Chondrocyte (in vitro differentiated cells): ENCODE data around the gene GNB2. TPM values are rescaled to one million over a fixed set of nuclear protein-coding genes. Genes with fewer than 3 reads are reported as not detected.
A peak's percentile ranks its signal among the peaks of the same experiment; 100 is the strongest.
"Not testable (repeated sequence)": the region's sequence is repeated elsewhere in the genome, so short reads cannot be mapped to it uniquely, and the experiment has no call there.

Experiments used
- DNase-seq: peaks from one replicate; pipeline ENCODE4 v3.0.0; 2021; ENCODE audit warnings: mixed read lengths, low spot score
- H3K27ac Mint-ChIP-seq: one replicate; pipeline ENCODE4 v1.8.0; 2021; ENCODE audit warnings: mild to moderate bottlenecking, moderate library complexity, mixed read lengths; ENCODE audit not compliant: unreplicated experiment
- H3K27me3 Mint-ChIP-seq: 2 replicates; pipeline ENCODE4 v1.8.0; 2021; ENCODE audit warnings: low read depth, mixed read lengths
- H3K36me3 Mint-ChIP-seq: 2 replicates; pipeline ENCODE4 v1.8.0; 2021; ENCODE audit warnings: low read depth, mixed read lengths
- H3K4me1 Mint-ChIP-seq: 2 replicates; pipeline ENCODE4 v1.8.0; 2021; ENCODE audit warnings: low read depth, mild to moderate bottlenecking, mixed read lengths
- H3K4me3 Mint-ChIP-seq: one replicate; pipeline ENCODE4 v1.8.0; 2021; ENCODE audit warnings: mild to moderate bottlenecking, moderate library complexity, mixed read lengths; ENCODE audit not compliant: unreplicated experiment
- H3K9me3 Mint-ChIP-seq: 2 replicates; pipeline ENCODE4 v1.8.0; 2021; ENCODE audit warnings: low read depth, mixed read lengths
- total RNA-seq: library from RNA; stranded (reverse); gene quantifications from 3 replicates; pipeline ENCODE4 v1.2.1, GENCODE V29; 2021
- TF ChIP-seq, protein P1 (sequence below): fragments of 200-600 bp; sonication (generic); IDR thresholded peaks from 2 replicates; pipeline ENCODE4 v1.5.0; 2021; ENCODE audit warnings: antibody characterized with exemption, mild to moderate bottlenecking, moderate library complexity

GNB2 gene
- total RNA-seq, 1 donor from 2014 or later: 202 TPM

DNA sequence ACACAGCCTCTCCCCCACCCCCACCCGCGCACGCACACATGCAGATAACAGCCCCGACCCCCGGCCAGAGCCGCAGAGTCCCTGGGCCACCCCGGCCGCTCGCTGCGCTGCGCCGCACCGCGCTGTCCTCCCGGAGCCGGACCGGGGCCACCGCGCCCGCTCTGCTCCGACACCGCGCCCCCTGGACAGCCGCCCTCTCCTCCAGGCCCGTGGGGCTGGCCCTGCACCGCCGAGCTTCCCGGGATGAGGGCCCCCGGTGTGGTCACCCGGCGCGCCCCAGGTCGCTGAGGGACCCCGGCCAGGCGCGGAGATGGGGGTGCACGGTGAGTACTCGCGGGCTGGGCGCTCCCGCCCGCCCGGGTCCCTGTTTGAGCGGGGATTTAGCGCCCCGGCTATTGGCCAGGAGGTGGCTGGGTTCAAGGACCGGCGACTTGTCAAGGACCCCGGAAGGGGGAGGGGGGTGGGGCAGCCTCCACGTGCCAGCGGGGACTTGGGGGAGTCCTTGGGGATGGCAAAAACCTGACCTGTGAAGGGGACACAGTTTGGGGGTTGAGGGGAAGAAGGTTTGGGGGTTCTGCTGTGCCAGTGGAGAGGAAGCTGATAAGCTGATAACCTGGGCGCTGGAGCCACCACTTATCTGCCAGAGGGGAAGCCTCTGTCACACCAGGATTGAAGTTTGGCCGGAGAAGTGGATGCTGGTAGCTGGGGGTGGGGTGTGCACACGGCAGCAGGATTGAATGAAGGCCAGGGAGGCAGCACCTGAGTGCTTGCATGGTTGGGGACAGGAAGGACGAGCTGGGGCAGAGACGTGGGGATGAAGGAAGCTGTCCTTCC, 47.3 kb downstream of the GNB2 start:
- Mint-ChIP-seq H3K4me1 (peaks cover 13% of the 10 kb centered on the region), H3K9me3 (peaks cover 14% of the 10 kb centered on the region), H3K36me3 (peaks cover 8% of the 10 kb centered on the region), H3K4me3 (peak overlapping the region; percentile 16), H3K27ac (no peak overlapping the region), H3K27me3 (peaks cover 28% of the 10 kb centered on the region)
- TF ChIP-seq, protein P1, sequence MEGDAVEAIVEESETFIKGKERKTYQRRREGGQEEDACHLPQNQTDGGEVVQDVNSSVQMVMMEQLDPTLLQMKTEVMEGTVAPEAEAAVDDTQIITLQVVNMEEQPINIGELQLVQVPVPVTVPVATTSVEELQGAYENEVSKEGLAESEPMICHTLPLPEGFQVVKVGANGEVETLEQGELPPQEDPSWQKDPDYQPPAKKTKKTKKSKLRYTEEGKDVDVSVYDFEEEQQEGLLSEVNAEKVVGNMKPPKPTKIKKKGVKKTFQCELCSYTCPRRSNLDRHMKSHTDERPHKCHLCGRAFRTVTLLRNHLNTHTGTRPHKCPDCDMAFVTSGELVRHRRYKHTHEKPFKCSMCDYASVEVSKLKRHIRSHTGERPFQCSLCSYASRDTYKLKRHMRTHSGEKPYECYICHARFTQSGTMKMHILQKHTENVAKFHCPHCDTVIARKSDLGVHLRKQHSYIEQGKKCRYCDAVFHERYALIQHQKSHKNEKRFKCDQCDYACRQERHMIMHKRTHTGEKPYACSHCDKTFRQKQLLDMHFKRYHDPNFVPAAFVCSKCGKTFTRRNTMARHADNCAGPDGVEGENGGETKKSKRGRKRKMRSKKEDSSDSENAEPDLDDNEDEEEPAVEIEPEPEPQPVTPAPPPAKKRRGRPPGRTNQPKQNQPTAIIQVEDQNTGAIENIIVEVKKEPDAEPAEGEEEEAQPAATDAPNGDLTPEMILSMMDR: no peak
- no peak for DNase-seq

DNA sequence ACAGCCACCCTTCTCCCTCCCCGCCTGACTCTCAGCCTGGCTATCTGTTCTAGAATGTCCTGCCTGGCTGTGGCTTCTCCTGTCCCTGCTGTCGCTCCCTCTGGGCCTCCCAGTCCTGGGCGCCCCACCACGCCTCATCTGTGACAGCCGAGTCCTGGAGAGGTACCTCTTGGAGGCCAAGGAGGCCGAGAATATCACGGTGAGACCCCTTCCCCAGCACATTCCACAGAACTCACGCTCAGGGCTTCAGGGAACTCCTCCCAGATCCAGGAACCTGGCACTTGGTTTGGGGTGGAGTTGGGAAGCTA, 47.9 kb downstream of the GNB2 start:
- Mint-ChIP-seq H3K27ac (no peak overlapping the region), H3K36me3 (peaks cover 8% of the 10 kb centered on the region), H3K4me1 (peaks cover 18% of the 10 kb centered on the region), H3K4me3 (no peak overlapping the region), H3K9me3 (peaks cover 14% of the 10 kb centered on the region), H3K27me3 (peaks cover 28% of the 10 kb centered on the region)
- TF ChIP-seq, protein P1: no peak
- no peak for DNase-seq

DNA sequence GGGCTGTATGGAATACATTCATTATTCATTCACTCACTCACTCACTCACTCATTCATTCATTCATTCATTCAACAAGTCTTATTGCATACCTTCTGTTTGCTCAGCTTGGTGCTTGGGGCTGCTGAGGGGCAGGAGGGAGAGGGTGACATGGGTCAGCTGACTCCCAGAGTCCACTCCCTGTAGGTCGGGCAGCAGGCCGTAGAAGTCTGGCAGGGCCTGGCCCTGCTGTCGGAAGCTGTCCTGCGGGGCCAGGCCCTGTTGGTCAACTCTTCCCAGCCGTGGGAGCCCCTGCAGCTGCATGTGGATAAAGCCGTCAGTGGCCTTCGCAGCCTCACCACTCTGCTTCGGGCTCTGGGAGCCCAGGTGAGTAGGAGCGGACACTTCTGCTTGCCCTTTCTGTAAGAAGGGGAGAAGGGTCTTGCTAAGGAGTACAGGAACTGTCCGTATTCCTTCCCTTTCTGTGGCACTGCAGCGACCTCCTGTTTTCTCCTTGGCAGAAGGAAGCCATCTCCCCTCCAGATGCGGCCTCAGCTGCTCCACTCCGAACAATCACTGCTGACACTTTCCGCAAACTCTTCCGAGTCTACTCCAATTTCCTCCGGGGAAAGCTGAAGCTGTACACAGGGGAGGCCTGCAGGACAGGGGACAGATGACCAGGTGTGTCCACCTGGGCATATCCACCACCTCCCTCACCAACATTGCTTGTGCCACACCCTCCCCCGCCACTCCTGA, 49.1 kb downstream of the GNB2 start:
- no peak overlapping the region for H3K4me3 Mint-ChIP-seq

DNA sequence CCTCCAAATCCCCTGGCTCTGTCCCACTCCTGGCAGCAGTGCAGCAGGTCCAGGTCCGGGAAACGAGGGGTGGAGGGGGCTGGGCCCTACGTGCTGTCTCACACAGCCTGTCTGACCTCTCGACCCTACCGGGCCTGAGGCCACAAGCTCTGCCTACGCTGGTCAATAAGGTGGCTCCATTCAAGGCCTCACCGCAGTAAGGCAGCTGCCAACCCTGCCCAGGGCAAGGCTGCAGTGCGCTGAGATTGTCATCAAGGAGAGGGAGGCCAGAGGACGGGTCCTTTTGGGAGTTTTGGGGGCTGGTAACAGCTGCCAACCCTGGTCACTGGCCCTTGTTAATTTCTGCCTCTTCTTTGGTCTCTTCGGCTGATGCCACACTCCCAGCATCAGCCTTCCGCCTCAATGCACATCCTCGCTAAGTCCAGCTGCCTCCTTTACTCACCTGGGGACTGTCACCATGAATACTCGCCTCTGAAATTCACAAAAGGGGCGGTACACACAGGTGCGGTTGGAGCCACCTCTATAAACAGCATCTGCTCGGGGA, 50.3 kb downstream of the GNB2 start:
- Mint-ChIP-seq H3K4me1 (peaks cover 25% of the 10 kb centered on the region), H3K4me3 (no peak overlapping the region), H3K9me3 (peaks cover 3% of the 10 kb centered on the region), H3K27ac (no peak overlapping the region), H3K36me3 (peaks cover 4% of the 10 kb centered on the region), H3K27me3 (peaks cover 27% of the 10 kb centered on the region)
- TF ChIP-seq, protein P1: no peak
- DNase-seq: no peak

More for the DNA sequence above, 49.1 kb downstream of the GNB2 start:
- peaks cover 25% of the 10 kb centered on the region for H3K4me1 Mint-ChIP-seq
- peaks cover 8% of the 10 kb centered on the region for H3K36me3 Mint-ChIP-seq
- H3K9me3 Mint-ChIP-seq: peaks cover 14% of the 10 kb centered on the region
- no peak for DNase-seq
- no peak overlapping the region for H3K27ac Mint-ChIP-seq
- TF ChIP-seq, protein P1: no peak
- H3K27me3 Mint-ChIP-seq: peaks cover 29% of the 10 kb centered on the region

DNA sequence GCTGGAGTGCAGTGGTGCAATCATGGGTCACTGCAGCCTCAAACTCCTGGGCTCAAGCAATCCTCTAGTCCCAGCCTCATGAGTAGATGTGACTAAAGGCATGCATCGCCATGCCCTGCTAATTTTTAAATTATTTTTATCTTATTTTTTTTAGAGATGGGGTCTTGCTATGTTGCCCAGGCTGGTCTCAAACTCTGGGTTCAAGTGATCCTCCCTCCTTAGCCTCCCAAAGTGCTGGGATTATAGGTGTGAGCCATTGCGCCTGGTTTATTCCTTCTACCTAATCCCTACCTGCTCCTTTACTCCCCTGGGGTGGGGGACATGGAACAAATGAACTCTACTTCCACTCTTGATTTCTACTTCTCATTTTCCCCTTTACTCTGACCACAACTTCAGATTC, 50.8 kb downstream of the GNB2 start:
- not testable (repeated sequence) for H3K4me3 Mint-ChIP-seq, DNase-seq, H3K36me3 Mint-ChIP-seq, H3K9me3 Mint-ChIP-seq, H3K27ac Mint-ChIP-seq
- Mint-ChIP-seq H3K4me1 (peaks cover 25% of the 10 kb centered on the region), H3K27me3 (peaks cover 27% of the 10 kb centered on the region)
